OCI-LY3 (cell line): ENCODE data around the gene SPANXB1.

Experiments
- EZH2phosphoT487 ChIP-seq: fragments of 200-600 bp; shearing (Covaris generic); IDR thresholded peaks from 2 replicates; pipeline ENCODE4 v1.6.1; 2018; ENCODE audit warnings: antibody characterized with exemption, mixed run types, low read depth
- TF ChIP-seq, protein P1 (sequence below): fragments of 200-600, 300-600 bp; sonication (generic); IDR thresholded peaks from 2 replicates; pipeline ENCODE4 v1.5.1; 2014; ENCODE audit warnings: antibody characterized with exemption, low read length, low read depth

DNA sequence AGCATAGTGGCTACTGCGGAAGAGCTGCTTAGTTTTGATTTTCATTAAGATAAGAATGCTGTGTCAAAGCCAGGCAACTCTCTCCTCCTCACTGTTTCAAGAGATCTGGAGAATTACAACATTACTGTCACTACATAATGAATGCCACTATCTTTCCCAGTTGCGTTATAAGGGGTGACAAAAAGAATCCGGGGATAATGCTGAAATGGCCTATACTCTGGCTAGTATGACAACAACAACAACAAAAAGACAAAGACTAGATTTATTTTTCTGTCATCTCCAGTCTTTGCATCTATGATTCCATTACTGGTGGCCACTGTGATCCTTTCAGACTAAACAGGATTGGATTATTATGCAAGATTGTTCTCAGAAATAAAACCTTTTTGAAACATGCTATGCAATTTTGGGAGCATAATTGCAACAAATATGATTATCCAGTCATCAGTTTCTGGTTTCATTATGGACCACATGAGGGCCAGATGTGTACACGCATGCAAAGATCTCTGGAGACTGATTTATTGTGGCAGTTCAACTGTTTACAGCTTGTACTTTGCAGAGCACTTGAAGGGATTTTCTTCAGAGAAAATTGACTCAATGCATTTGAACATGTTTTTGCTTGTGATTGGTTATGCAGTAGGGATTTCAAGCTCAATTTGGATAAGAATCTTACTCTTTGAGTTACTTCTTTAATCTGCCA is 31.1 kb upstream of the SPANXB1 start:
- TF ChIP-seq, protein P1, sequence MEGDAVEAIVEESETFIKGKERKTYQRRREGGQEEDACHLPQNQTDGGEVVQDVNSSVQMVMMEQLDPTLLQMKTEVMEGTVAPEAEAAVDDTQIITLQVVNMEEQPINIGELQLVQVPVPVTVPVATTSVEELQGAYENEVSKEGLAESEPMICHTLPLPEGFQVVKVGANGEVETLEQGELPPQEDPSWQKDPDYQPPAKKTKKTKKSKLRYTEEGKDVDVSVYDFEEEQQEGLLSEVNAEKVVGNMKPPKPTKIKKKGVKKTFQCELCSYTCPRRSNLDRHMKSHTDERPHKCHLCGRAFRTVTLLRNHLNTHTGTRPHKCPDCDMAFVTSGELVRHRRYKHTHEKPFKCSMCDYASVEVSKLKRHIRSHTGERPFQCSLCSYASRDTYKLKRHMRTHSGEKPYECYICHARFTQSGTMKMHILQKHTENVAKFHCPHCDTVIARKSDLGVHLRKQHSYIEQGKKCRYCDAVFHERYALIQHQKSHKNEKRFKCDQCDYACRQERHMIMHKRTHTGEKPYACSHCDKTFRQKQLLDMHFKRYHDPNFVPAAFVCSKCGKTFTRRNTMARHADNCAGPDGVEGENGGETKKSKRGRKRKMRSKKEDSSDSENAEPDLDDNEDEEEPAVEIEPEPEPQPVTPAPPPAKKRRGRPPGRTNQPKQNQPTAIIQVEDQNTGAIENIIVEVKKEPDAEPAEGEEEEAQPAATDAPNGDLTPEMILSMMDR, result no peak
- TF ChIP-seq EZH2phosphoT487, result no peak
